Cerebellar nuclear complex (tissue), 1 donor: Measurements from ENCODE around the gene TMEM144.

Experiments used
- DNase-seq, 2 experiments: peaks; one replicate each; lab custom pipeline; 2025; lab: John Stamatoyannopoulos, UW

TMEM144 gene

DNA sequence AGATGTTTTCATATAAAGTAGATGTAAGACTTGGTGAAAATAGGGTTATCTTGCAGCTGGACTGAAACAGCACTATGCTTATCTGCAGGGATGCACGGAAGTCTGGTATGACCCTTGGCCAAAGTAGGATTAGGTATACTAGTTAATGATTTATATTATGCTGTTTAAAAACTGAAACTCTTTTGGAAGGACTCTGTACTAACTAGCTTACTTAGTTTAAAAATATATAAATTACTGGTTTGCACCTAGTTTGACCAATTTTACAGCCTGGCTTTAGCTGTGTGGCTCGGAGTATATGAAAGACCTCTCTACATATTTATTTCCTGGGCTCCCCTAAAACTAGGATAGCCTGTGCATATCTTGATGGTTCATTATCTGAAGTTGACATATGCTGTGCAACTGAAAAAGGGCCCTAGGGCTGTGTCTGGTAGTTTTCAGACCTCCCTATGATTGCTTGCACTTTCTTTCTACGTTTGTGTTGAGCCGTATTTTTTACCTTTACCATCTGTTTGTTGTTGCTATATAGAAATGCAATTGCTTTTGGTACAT is 89.2 kb downstream of the TMEM144 start:
- DNase-seq = no peak

DNA sequence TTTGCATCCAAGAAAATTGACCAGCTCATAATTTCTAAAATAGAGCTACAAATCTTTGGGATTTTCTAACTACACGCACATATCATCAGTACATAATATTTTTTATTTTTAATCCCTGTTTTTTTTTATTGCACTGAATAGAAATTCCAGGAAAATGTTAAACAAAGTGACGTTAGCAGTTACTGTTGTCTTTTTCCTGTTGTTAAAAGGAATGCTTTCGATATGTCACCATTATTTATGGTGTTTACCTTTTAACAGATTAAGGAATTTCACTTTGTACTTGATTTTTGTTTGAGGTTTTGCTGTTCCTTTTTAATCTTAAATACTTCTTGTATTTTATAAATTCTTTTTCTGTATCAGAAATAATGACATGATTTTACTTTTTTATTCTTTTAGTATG is 89.7 kb downstream of the TMEM144 start:
- no peak for DNase-seq

DNA sequence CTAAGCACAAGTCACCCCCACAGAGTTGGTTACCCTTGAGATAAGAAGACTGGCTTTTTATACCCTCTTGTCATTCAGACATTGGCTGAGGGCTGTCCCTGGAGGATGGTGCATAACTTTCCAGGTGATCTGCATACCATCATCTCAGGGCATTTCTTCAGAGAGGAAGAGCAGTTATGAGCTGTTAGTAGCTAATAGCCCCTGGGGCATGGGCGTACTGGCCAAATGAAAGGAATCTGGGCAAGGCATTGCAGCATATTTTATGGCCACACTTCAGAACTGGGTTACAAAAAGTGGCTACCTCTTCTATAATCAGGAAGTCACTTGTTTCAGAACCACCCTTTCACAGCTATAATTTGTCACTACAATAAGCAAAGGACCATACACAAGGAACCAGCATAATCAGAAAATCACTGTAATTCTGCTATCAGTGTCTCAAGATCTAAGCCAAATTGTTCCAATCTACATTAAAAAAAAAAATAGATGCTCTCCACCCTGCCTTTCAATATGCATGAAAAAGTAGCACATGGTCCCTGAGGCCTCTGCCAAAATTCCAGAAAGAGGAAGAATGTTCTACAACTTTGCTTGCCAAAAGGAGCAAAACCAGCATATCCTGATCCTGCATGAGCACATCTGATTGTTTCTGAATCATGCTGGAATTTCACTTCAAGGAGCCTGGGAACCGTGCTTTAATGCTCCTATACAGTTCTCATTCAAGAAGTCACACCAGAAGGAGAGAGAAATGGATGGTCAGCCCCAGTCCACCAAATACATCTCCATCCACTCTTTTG is 92.0 kb downstream of the TMEM144 start:
- DNase-seq = no peak

DNA sequence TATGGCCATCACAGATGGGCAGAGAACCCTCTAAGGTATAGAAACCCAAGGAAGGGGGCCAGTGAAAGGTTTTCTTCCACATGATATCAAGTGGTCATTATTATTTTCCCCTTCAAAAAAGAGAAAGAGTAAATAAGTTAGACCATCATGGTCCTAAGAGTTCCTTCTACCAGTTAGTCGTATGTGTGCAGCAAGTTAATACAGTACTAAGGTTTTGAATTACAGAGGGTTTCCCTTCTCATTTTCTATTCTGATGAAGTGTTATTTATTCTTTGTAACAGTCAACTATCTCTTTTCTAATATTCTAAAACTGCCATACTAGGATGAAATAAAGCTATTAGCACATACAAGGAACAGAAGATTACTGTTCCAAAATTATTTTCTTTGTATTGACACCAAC is 94.4 kb downstream of the TMEM144 start:
- no peak for DNase-seq
